ENCODE data around the gene FSTL4. TPM values are rescaled to one million over a fixed set of nuclear protein-coding genes. Genes with fewer than 3 reads are reported as not detected.

FSTL4 gene
- total RNA-seq, 1 donor from 2014 or later: 11.3 TPM

GRCh38 chr5:133406208-133406976 is 205.9 kb downstream of the FSTL4 start:
- H3K4me3 Mint-ChIP-seq: no peak overlapping the region
- no peak for DNase-seq (ENCODE audit: extremely low spot score, unreplicated experiment)
- peaks cover 4% of the 10 kb centered on the region for H3K9me3 Mint-ChIP-seq
- H3K36me3 Mint-ChIP-seq: peaks cover 9% of the 10 kb centered on the region
- peaks cover 20% of the 10 kb centered on the region for H3K4me1 Mint-ChIP-seq (ENCODE audit: unreplicated experiment)
- peaks cover 2% of the 10 kb centered on the region for H3K27me3 Mint-ChIP-seq
- no peak for TF ChIP-seq CTCF (conservative IDR thresholded peaks at IDR 0.05)
- H3K27ac Mint-ChIP-seq: no peak overlapping the region

DNA sequence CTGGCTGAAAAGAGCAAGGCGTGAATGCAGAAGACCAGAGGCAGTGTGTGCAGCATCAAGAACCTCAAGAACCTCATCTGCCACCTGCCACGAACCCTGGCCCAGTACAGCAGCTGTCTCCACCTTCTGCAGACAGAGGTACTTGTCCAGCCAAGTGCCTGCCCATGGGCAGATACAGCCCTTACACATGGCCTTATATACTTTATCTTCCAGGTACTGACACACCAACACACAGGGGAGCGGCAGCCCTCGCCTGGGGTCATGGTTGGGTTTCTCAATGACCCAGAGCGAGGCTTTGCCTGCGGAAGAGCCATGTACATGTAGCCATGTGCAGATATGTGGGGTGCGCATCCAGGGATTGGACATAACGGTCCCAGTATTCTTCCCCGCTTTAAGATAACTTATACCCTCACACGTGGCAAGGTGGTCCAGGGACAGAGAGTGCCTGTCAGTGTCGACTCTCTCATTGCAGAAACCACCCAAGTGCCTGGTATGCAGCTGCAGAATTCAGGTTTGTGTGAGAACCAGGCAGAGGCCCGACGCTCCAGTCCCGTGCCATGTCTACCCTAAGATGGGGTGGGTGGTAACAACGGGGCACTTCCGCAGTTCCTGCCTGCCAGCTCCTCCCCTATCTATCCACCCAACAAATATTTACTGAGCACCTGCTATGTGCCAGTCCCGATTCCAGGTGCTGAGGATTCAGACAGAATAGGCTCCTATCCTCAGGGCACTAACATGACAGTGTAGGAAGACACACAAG is 206.9 kb downstream of the FSTL4 start:
- Mint-ChIP-seq H3K27me3 (peaks cover 3% of the 10 kb centered on the region), H3K27ac (no peak overlapping the region), H3K9me3 (peaks cover 4% of the 10 kb centered on the region), H3K4me3 (no peak overlapping the region), H3K36me3 (peaks cover 9% of the 10 kb centered on the region), H3K4me1 (ENCODE audit: unreplicated experiment) (peaks cover 20% of the 10 kb centered on the region)
- TF ChIP-seq CTCF (conservative IDR thresholded peaks at IDR 0.05): no peak
- DNase-seq (ENCODE audit: extremely low spot score, unreplicated experiment): peak; percentile 59

GRCh38 chr5:133404724-133405123 is 207.6 kb downstream of the FSTL4 start:
- peaks cover 3% of the 10 kb centered on the region for H3K27me3 Mint-ChIP-seq
- peaks cover 4% of the 10 kb centered on the region for H3K9me3 Mint-ChIP-seq
- no peak overlapping the region for H3K27ac Mint-ChIP-seq
- H3K4me3 Mint-ChIP-seq: no peak overlapping the region
- no peak for DNase-seq (ENCODE audit: extremely low spot score, unreplicated experiment)
- peak; percentile 17 for TF ChIP-seq CTCF (conservative IDR thresholded peaks at IDR 0.05)
- H3K36me3 Mint-ChIP-seq: peaks cover 9% of the 10 kb centered on the region
- peaks cover 15% of the 10 kb centered on the region for H3K4me1 Mint-ChIP-seq (ENCODE audit: unreplicated experiment)

DNA sequence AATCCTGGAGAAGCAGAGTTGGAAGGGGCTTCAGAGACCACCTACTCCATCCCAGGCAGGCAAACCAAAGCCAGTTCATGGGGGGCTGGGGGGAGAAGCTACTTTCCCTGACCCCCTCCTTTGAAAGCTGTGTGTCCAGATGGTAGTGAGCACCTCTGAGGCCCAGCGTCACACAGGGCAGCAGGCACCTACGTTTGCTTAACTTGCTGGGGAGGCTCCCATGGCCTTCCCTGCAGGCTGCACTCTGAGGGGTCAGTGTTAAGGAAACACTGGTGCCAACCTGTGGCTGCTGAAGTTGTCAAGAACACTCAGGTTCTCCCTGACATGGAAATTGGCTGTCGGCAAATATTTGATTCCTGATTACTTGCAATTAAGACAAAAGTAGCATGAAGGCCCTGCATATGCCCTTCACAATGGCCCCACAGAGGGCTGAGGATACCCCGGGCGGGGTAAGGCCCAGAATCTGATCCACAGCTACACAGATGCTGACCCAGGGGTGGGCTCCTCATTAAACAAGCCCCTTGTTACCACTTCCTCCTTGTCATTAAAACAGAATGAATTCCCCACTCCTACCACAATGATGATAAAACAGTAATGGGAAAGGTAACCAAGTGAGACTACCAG is 208.5 kb downstream of the FSTL4 start:
- TF ChIP-seq CTCF (conservative IDR thresholded peaks at IDR 0.05): no peak
- H3K4me1 Mint-ChIP-seq (ENCODE audit: unreplicated experiment): peaks cover 15% of the 10 kb centered on the region

DNA sequence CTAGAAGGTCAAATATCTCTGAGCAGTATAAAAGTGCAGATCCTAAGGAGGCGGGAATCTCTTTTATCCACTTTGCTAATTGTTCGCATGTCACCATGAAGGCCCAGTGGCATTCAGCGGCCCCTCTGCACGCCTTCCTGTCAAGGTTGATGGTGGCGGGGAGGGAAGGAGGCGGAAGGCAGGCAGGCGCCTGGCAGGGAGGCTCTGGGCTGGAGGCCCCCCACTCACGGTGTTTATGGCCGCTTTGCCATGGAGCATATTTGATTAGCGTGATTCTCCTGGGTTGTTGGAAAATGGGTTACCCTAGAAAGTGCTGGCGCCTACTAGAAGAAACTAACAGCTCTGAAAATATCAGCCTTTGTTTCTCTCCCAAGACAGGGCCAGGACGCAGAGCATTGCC is 209.6 kb downstream of the FSTL4 start:
- peaks cover 4% of the 10 kb centered on the region for H3K9me3 Mint-ChIP-seq
- DNase-seq (ENCODE audit: extremely low spot score, unreplicated experiment): no peak
- peaks cover 3% of the 10 kb centered on the region for H3K27me3 Mint-ChIP-seq
- peaks cover 19% of the 10 kb centered on the region for H3K4me1 Mint-ChIP-seq (ENCODE audit: unreplicated experiment)
- peaks cover 14% of the 10 kb centered on the region for H3K36me3 Mint-ChIP-seq
- no peak overlapping the region for H3K4me3 Mint-ChIP-seq
- TF ChIP-seq CTCF (conservative IDR thresholded peaks at IDR 0.05): no peak
- no peak overlapping the region for H3K27ac Mint-ChIP-seq

More for the DNA sequence above, 208.5 kb downstream of the FSTL4 start:
- Mint-ChIP-seq H3K27me3 (peaks cover 3% of the 10 kb centered on the region), H3K27ac (no peak overlapping the region), H3K9me3 (peaks cover 4% of the 10 kb centered on the region), H3K36me3 (peaks cover 14% of the 10 kb centered on the region), H3K4me3 (no peak overlapping the region)
- no peak for DNase-seq (ENCODE audit: extremely low spot score, unreplicated experiment)

Data from type B pancreatic cell (in vitro differentiated cells).